ENCODE measurements around the gene PIGV.
"Not testable (repeated sequence)": the region's sequence is repeated elsewhere in the genome, so short reads cannot be mapped to it uniquely, and the experiment has no call there.

The PIGV gene

DNA sequence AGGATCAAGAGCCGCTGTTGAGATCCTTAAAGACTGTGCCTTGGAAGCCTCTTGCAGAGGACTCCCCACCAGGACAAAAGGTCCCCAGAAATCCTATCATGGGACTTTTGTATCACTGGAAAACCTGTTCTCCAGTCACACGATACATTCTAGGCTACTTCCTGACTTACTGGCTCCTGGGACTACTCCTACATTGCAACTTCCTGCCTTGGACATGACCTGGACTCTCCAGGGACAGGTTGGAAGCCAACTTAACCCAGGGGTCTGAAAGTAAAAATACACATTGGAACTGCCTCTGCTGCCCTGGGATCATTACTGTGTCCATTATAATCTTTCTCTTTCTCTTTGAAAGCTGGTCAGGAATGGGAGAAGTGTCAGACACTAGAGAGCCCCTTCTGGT lies 9.9 kb downstream of the PIGV start:
- DNase-seq (ENCODE audit: low read depth), result no peak

- peak; percentile 79 for DNase-seq (ENCODE audit: low read depth)
Observed at GRCh38 chr1:26799479-26800142, 11.9 kb downstream of the PIGV start.

GRCh38 chr1:26803932-26804331 lies 16.2 kb downstream of the PIGV start:
- DNase-seq (ENCODE audit: low read depth), result not testable (repeated sequence)

DNA sequence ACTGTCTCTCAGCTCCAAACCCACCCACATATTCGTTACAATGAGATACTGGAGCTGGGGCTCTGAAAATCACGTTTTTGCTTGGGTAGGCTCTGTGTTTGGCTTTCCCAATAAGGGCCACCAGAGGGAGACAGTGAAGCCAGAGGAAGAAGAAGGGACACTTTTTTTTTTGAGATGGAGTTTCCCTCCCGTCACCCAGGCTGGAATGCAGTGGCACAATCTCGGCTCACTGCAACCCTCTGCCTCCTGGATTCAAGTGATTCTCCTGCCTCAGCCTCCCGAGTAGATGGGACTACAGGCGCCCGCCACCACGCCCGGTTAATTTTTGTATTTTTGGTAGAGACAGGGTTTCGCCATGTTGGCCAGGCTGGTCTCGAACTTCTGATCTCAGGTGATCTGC lies 22.4 kb downstream of the PIGV start:
- DNase-seq (ENCODE audit: low read depth), result peak; percentile 80

- DNase-seq (ENCODE audit: low read depth), result no peak
Observed at GRCh38 chr1:26811057-26811456, 23.3 kb downstream of the PIGV start.

DNA sequence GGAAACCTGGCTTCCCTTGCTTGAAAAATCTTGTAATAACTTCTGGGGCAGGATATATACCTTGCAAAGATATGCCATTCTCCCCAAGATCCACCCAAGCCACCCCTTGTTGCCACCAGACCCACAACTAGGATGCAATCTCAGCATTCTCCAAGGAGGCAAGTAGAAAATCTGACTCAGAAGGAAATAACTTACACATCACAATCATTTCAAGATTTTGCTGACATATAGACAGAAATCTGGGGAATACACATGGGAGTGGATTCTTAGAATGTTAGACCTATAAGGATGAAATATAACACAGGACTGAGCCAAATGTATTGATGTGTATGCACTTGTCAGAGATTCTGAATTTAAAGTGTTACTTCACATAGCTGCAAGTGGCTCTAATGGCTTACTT lies 24.0 kb downstream of the PIGV start:
- no peak for DNase-seq (ENCODE audit: low read depth)

DNA sequence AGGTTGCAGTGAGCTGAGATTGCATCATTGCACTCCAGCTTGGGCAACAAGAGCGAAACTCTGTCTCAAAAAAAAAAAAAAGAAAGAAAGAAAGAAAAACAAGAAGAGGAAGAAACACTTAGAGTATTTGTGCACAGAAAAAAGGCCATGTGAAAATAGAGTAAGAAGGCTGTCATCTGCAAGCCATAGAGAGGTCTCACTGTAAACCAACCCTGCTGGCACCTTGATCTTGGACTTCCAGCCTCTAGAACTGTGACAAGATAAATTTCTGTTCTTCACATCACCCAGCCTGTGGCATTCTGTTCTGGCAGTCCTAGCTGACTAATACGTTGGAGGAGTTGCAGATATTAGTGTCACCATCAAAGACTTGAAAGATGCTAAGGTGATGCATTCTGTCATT lies 26.6 kb downstream of the PIGV start:
- no peak for DNase-seq (ENCODE audit: low read depth)

DNA sequence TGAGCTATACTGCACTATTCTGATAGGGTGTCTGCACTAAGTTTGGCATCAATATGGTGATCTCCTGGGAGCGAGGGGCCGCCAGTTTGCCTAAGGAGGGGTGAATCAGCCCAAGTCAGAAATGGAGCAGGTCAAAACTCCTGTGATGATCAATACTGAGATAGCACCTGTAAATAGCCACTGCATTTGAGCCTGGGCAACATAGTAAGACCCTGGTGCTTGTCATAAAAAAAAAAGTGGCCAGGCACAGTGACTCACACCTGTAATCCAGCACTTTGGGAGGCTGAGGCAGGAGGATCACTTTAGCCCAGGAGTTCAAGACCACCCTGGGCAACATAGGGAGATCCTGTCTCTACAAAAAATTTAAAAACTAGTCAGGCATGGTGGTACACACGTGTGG lies 27.1 kb downstream of the PIGV start:
- DNase-seq (ENCODE audit: low read depth), result no peak

DNA sequence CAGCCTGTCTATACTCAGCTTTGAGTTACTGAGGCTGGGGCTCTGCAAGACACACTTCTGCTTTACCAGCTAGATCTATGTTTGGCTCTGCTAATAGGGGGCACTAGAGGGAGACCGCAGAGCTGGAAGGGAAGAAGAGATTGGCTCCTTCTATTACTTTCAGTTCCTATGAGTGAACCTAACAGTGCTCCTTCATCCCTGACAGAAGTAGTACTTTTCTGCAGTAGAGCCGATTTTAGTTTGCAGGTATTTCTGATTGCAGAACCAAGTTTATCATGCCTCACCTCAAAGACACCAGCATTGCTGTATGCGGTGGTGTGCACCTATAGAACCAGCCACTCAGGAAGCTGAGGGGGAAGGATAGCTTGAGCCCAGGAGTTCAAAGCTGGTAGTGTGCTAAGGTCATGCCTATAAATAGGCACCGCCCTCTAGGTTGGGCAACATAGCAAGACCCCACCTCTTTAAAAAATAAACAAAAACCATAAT lies 33.1 kb downstream of the PIGV start:
- no peak for DNase-seq (ENCODE audit: low read depth)

DNA sequence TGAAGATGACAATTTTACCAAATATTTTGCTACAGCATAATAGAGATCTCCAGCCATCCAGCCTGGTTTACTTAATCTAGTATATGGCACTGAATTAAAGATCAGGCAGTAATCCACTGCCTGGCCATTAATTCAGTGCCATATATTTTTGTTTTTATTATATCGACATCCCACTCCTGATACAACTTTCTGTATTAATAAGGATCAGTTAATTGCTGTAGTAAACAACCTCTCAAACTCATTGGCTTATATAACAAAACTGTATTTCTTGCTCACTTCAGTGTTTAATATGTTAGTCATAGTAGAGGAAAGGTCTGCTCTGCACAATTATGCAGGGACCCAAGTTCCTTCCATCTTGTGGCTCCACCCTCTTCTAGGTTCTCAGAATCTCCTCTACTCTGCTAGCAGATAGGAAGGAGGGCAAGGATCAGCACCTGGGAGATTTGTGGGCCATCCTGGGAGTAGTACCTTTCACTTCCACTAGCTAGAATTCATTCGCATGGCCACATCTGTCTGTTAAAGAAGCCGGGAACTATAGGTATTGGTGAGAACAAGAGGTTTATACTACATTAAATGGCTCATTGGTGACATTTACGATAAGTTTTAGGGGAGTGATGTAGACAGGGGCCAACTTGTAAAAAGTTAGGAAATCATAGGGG lies 35.1 kb downstream of the PIGV start:
- peak; percentile 10 for DNase-seq (ENCODE audit: low read depth)

DNA sequence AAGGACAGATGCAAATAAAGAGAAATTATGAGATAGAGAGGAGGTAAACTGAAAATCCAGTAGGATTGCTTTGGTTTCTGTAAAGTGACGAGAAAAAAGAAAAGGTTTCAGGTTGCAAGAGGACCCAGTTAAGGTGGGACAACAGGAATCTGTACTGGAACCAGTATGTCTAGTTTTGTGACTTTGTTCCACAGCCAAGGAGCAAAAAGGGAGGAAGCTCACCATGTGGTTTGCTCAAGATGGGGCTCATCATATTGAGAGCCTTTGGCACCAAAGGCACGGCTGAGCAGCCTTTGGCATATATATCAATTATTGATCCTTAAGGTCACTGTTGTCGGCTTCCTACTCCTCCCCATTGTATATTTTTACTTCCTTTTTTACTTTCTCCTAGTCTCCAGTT lies 37.0 kb downstream of the PIGV start:
- DNase-seq (ENCODE audit: low read depth), result no peak

DNA sequence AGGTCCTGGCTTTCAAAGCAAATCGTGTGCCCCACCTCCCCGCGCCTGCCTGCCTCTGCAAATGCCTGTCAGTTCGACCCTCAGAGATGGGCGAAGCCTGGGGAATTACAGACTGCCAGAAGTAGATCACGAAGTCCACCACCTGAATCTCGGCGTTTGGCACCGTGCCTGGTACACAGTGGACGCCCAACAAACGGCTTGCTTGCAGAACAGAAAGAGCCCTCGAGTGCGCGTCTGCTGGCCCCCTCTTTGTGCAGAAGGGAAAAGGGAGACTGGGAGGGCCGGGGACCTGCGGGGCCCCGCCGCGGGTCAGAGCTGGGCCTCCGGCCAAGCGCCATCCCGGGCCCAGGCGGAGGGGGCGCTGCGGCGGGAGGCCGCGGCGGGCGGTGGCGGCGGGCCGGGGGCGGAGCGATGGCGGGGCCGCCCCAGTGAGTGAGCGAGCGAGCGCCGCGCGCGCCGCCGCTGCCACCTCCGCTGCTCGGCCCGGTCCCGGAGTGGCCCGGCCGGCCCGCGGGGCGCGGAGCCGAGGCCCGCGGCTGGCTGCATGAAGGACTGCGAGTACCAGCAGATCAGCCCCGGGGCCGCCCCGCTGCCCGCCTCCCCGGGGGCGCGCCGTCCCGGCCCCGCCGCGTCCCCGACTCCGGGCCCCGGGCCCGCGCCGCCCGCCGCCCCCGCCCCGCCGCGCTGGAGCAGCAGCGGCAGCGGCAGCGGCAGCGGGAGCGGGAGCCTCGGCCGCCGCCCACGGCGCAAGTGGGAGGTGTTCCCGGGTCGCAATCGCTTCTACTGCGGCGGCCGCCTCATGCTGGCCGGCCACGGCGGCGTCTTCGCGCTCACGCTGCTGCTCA lies 38.7 kb downstream of the PIGV start, which contains the start of gene ZDHHC18:
TSS of gene ZDHHC18 (plus strand) at position 428 of the 845 bp plus-strand sequence. CDS start at position 545, 117 bp downstream.
- peak; percentile 69 for DNase-seq (ENCODE audit: low read depth)

DNA sequence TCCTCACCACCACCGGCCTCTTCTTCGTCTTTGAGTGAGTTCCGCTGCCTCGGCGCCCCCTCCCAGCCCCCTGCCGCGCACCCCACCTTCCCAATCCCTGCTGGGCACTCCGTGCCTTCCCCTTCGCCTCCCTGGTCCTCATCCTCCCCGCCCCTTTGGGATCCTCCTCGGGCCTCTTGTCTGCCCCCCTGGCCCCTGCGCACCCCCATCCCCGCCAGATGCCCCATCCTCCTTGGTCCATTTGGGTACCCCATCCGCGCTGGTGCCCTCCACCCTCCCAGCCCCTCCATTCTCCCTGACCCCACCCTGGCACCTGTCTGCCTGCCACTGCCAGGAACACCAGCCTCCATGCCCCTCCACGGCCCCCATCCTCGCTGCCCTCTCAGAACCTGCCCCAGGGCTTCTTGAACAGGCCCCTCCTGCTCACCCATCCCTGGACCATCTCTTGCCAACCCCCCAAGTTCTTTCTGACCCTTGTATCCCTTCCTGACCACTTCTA lies 39.4 kb downstream of the PIGV start:
- no peak for DNase-seq (ENCODE audit: low read depth)

DNA sequence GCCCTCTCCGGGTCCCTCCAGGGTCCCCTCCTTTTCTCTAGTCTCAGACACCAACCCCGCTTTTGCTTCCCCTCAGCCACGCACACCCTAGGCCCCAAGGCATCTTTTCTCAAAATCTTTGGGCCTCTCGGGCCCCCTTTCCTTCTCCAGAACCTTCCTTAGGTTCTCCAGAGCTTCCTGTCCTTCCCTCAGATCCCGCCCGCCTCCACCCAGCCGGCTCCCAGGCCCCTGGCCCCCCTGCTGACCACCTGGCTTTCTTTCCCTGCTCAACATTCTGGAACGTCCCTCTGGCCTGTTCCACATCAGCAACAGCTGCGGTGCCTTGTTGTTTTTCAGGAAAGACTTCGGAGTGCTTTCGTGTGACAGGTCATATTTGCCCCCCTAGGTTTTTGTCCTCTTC lies 39.9 kb downstream of the PIGV start:
- peak; percentile 15 for DNase-seq (ENCODE audit: low read depth)

DNA sequence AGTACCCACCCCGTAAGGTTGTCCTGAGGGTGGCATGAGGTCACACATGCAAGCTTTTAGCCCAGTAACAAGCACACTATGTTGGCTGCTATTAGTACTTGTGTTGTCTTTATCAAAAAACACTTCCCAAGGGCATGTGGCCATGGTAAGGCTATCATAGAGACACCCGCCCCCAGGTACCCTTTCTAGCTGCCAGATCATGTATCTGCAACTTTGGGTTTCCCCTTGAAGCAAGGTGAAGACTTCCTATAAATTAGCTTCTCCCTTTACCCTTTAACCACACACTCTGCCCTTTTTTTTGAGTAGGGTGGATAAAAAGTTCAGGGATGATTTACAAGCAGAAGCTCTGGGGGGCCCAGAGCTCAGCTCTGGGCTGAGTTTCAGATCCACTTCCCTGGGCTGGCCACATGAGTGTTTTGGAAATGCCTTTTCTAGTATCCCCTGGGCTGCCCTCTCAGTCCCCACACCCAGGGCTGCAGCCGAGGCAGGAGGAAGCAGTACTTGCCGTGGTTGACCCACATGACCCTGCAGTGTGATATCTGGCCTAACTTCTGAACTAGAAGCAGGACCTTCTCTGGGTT lies 40.8 kb downstream of the PIGV start:
- no peak for DNase-seq (ENCODE audit: low read depth)

- no peak for DNase-seq (ENCODE audit: low read depth)
Observed at GRCh38 chr1:26829184-26829911, 41.6 kb downstream of the PIGV start.

- DNase-seq (ENCODE audit: low read depth), result no peak
Observed at GRCh38 chr1:26831059-26831458, 43.3 kb downstream of the PIGV start.

DNA sequence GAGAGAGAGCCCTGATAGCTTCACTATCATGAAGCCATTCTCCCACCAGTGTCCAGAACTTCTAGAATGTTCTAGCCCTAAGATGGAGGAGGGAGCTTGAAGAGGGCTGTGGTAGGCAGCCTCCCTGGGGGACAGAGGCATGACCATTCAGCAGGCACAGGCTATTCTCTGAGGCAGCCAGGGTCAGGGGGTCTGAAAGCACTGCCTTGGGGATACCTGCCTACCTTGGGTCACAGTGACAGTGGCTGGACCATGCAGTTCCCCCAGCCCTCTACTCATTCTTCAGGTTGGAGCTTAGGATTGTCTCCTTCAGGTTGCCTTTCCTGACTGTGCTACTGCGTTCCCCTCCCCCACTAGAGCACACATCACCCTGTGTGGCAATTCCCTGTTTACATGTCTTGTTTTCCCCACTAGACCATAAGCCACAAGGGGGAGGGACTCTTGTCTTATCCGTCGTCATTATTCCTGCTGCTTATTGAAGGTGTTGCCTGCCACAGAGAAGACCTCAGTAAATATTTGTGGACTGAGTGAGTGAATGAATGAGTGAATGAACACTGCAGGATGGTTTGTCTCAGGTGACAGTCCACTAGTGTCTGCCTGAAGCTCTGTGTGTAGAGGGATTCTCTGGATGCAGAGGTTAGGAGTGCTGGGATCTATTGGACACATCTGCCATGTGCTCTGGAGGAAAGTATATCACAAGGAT lies 43.9 kb downstream of the PIGV start:
- DNase-seq (ENCODE audit: low read depth), result no peak

DNA sequence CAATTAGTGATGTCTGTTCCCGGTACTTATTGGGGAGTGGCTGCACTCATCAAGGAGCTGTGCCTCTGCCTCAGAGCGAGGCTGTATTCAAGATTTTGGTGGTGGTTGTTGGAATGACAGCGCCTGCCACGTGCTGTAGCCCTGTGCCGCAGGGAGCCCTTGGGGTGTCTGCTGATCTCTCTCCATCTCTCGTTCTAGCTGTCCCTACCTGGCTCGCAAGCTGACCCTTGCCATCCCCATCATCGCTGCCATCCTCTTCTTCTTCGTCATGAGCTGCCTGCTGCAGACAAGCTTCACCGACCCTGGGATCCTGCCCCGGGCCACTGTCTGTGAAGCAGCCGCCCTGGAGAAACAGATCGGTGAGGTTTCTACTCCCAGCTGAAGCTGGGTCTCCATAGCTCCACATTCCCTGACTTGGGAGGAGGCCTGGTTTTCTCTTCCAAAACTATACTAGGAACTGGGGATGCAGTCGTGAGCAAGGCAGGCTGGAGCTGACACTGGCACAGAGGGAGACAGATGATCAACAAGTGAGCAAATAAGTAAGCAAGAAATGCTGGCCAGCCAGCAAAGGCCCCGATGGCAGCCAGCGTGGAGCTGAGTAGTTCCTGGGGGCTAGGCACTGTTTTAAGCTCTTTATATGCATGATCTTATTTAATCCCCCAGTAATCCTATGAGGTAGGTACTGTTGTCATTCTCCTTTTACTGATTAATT lies 44.7 kb downstream of the PIGV start:
- no peak for DNase-seq (ENCODE audit: low read depth)
